OCI-LY3 (cell line): Measurements from ENCODE around the gene LRCH1.

Experiments used
- H2AFZ ChIP-seq: fragments of 200-600, 300-600 bp; shearing (Covaris generic); 2 replicates; pipeline ENCODE4 v1.6.0; 2014; ENCODE audit warnings: antibody characterized with exemption, low read depth, low read length
- H3K27ac ChIP-seq: fragments of 200-600, 300-600 bp; sonication (generic); 2 replicates; pipeline ENCODE4 v1.5.1; 2014; ENCODE audit warnings: mild to moderate bottlenecking, low read length, moderate library complexity, mixed read lengths
- H3K27me3 ChIP-seq: fragments of 200-600, 300-600 bp; sonication (generic); 2 replicates; pipeline ENCODE4 v1.6.1; 2014; ENCODE audit warnings: low read depth, low read length, mixed read lengths
- H3K36me3 ChIP-seq: fragments of 200-600, 300-600 bp; sonication (generic); replicated peaks from 2 replicates; pipeline ENCODE3; 2014; ENCODE audit warnings: low read depth, low read length, mixed read lengths
- H3K4me1 ChIP-seq: fragments of 300-600, 200-600 bp; sonication (generic); 2 replicates; pipeline ENCODE4 v1.6.1; 2014; ENCODE audit warnings: low read length, mixed read lengths
- H3K4me2 ChIP-seq: fragments of 200-600, 300-600 bp; sonication (generic); 2 replicates; pipeline ENCODE4 v1.6.1; 2014; ENCODE audit warnings: low read length, mixed read lengths
- H3K4me3 ChIP-seq: fragments of 300-600, 200-600 bp; sonication (generic); 2 replicates; pipeline ENCODE4 v1.5.1; 2014; ENCODE audit warnings: antibody characterized with exemption, mild to moderate bottlenecking, low read length, moderate library complexity
- H3K79me2 ChIP-seq: fragments of 300-600, 200-600 bp; shearing (Covaris generic); 2 replicates; pipeline ENCODE4 v1.6.1; 2014; ENCODE audit warnings: mild to moderate bottlenecking, low read length, mixed read lengths
- H3K9ac ChIP-seq: fragments of 300-600, 200-600 bp; shearing (Covaris generic); 2 replicates; pipeline ENCODE4 v1.6.0; 2014; ENCODE audit warnings: mild to moderate bottlenecking, low read length, moderate library complexity
- H3K9me3 ChIP-seq: fragments of 200-600, 300-600 bp; shearing (Covaris generic); 2 replicates; pipeline ENCODE4 v1.6.1; 2014; ENCODE audit warnings: low read length, mixed read lengths; ENCODE audit not compliant: insufficient read depth
- H4K20me1 ChIP-seq: fragments of 200-600, 300-600 bp; sonication (generic); 2 replicates; pipeline ENCODE4 v1.6.1; 2016; ENCODE audit warnings: low read length, mixed read lengths; ENCODE audit not compliant: insufficient read depth
- EZH2phosphoT487 ChIP-seq: fragments of 200-600 bp; shearing (Covaris generic); IDR thresholded peaks from 2 replicates; pipeline ENCODE4 v1.6.1; 2018; ENCODE audit warnings: antibody characterized with exemption, mixed run types, low read depth
- TF ChIP-seq, protein P1 (sequence below): fragments of 200-600, 300-600 bp; sonication (generic); IDR thresholded peaks from 2 replicates; pipeline ENCODE4 v1.5.1; 2014; ENCODE audit warnings: antibody characterized with exemption, low read length, low read depth

Gene LRCH1

DNA sequence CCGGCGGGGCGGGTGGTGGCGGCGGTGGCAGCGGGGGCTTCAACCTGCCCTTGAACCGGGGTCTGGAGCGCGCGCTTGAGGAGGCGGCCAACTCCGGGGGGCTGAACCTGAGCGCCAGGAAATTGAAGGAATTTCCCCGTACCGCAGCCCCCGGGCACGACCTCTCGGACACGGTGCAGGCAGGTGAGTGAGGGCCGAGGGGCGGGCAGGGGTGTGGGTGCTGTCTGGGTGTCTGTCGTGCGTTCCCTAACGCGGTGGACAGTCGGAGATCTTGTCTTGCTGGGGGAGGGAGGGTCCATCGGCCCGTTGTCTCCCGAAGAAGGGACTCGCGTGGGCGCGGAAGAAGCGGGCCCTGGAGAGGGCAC is 533 bp downstream of the LRCH1 start:
- peaks cover 65% of the 10 kb centered on the region for H3K79me2 ChIP-seq
- no peaks in the 10 kb centered on the region for H3K36me3 ChIP-seq
- H2AFZ ChIP-seq, result peak overlapping the region; percentile 9; the same call in 1 of the 2 replicates
- H3K4me1 ChIP-seq, result peaks cover 38% of the 10 kb centered on the region
- H3K4me2 ChIP-seq, result peak overlapping the region; percentile 88
- H4K20me1 ChIP-seq, result peaks cover 34% of the 10 kb centered on the region
- no peaks in the 10 kb centered on the region for H3K9me3 ChIP-seq
- peak overlapping the region; percentile 83 for H3K4me3 ChIP-seq
- TF ChIP-seq, protein P1, sequence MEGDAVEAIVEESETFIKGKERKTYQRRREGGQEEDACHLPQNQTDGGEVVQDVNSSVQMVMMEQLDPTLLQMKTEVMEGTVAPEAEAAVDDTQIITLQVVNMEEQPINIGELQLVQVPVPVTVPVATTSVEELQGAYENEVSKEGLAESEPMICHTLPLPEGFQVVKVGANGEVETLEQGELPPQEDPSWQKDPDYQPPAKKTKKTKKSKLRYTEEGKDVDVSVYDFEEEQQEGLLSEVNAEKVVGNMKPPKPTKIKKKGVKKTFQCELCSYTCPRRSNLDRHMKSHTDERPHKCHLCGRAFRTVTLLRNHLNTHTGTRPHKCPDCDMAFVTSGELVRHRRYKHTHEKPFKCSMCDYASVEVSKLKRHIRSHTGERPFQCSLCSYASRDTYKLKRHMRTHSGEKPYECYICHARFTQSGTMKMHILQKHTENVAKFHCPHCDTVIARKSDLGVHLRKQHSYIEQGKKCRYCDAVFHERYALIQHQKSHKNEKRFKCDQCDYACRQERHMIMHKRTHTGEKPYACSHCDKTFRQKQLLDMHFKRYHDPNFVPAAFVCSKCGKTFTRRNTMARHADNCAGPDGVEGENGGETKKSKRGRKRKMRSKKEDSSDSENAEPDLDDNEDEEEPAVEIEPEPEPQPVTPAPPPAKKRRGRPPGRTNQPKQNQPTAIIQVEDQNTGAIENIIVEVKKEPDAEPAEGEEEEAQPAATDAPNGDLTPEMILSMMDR, result no peak
- peak overlapping the region; percentile 93 for H3K9ac ChIP-seq
- H3K27me3 ChIP-seq, result no peaks in the 10 kb centered on the region
- peak overlapping the region; percentile 65 for H3K27ac ChIP-seq

DNA sequence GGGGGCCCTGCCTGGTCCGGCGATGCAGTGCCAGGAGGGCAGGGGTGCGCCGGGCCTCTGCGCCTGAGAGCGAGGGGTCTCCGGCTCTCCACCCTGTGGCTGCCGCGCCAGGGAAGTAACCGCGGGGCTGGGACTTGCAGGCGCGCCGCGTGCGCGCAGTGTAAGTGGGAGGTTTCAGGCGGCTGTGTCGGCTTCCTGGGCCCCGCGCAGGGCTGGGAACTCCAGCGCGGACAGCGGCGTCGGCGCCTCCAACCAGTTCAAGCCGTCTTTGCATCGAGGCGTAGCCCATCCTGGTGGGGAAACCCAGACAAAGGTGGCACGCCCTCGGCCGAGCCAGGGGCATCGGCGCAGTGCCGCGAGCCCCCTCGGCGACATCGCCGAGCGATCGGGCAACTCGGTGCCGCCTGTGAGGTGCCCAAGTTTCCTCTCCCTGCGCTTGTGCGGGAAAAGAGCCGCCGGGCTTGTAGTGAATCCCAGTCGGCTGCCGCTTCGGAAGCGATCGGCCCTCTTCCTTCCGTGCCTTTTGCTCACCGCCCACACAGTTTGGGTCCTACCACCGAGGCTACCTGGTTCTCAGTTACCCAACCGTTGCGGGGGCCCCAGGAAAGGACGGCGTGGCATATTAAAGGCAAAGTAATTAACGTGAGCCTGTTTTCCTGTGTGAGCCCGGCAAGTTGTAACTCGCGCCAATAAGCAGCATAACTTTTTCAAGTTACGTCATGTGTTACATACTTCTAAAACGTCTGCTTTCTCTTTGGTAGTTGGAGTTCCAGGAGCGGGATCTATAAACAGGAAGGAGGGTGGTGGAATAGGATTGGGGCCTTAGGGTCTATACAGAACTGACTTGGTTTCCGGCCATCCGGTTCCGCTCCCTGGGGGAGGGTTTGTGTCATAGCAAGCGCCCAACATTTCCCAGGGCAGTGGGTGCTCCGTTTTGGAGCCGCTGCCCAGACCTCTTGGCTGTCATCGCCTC is 1.2 kb downstream of the LRCH1 start:
- peak overlapping the region; percentile 17; the same call in 1 of the 2 replicates for H2AFZ ChIP-seq
- peaks cover 40% of the 10 kb centered on the region for H4K20me1 ChIP-seq
- H3K4me1 ChIP-seq, result peaks cover 38% of the 10 kb centered on the region

DNA sequence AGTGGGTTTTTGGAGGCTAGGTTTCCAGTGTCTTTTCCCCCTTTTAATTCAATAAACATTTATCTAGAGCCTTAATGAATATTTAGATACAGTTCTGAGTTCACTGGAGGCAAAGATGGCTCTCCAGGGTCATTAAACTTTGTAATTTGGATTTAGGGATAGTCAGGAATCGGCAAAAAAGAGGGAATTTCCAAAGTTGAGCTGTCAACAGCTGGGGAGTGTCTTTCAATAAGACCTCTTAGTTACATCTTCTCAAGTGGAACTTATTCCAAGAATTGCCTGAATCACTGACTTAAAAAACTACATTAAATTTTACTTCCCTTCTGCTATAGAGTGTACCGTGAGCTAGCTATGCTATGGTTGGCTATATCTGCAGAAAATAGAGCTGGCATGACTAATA is 2.0 kb downstream of the LRCH1 start:
- Histone ChIP-seq H3K79me2 (peaks cover 80% of the 10 kb centered on the region), H3K4me1 (peaks cover 37% of the 10 kb centered on the region), H3K36me3 (no peaks in the 10 kb centered on the region), H3K27me3 (no peaks in the 10 kb centered on the region), H3K27ac (no peak overlapping the region), H3K4me2 (peak overlapping the region; percentile 88), H3K9ac (peak overlapping the region; percentile 93), H3K4me3 (peak overlapping the region; percentile 83), H3K9me3 (no peaks in the 10 kb centered on the region), H4K20me1 (peaks cover 48% of the 10 kb centered on the region), H2AFZ (no peak overlapping the region)
- no peak for TF ChIP-seq EZH2phosphoT487
- TF ChIP-seq, protein P1, result no peak

More for the DNA sequence above, 1.2 kb downstream of the LRCH1 start:
- no peak for TF ChIP-seq EZH2phosphoT487
- TF ChIP-seq, protein P1, result peak; percentile 11; the same call in 1 of the 2 replicates
- Histone ChIP-seq H3K36me3 (no peaks in the 10 kb centered on the region), H3K27me3 (no peaks in the 10 kb centered on the region), H3K4me3 (peak overlapping the region; percentile 83), H3K9ac (peak overlapping the region; percentile 93), H3K79me2 (peaks cover 72% of the 10 kb centered on the region), H3K9me3 (no peaks in the 10 kb centered on the region), H3K4me2 (peak overlapping the region; percentile 88), H3K27ac (peak overlapping the region; percentile 65)

DNA sequence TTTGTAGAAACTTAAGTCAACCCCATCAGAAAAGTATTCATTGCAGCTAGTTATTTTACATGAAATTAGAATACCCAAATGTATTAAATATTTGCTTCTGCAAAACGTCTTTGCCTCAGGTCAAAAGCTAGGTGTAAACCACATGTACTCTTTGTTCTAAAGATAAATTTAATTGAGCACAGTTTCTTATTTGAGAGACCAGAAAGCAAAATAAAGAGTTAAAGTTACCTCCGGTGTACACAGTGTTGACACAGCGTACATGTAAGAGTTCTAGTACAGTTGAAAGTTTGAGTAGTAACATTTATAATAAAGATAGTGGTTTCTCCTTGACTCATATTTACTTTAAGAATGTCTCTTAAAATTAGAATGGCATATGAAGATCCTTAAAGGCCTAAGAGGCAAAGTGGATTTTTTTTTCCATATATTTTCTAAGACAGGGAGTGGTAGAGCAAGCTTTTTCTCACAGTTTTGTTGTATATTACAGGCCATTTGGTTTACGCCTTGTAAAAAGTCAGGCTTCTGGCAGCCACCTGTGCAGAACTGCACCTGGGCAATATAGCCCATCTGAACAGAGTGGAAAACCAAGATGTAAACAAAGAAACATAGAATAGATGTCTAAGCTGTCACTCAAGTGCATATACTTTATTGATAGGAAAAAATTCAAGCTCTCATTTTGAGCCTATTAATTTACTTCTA is 2.9 kb downstream of the LRCH1 start:
- Histone ChIP-seq H3K4me3 (0 out of 2 replicates have a peak overlapping the region, but pooled peaks have one; percentile 83), H3K27ac (no peak overlapping the region), H4K20me1 (peaks cover 57% of the 10 kb centered on the region), H3K4me1 (peaks cover 29% of the 10 kb centered on the region), H3K9me3 (no peaks in the 10 kb centered on the region), H2AFZ (no peak overlapping the region), H3K4me2 (peak overlapping the region; percentile 88), H3K36me3 (no peaks in the 10 kb centered on the region), H3K27me3 (no peaks in the 10 kb centered on the region), H3K79me2 (peaks cover 89% of the 10 kb centered on the region), H3K9ac (no peak overlapping the region)
- TF ChIP-seq EZH2phosphoT487, result no peak
